GM12892 (cell line): ENCODE results near the gene TNXB.
"Not testable (repeated sequence)": the region's sequence is repeated elsewhere in the genome, so short reads cannot be mapped to it uniquely, and the experiment has no call there.

ENCODE experiments used
- POLR2A ChIP-seq: IDR thresholded peaks from 2 replicates; pipeline ENCODE4 v1.6.1; 2011; ENCODE audit warnings: low read depth, low read length, control low read depth
- POLR2AphosphoS5 ChIP-seq: IDR thresholded peaks from 2 replicates; pipeline ENCODE4 v1.6.1; 2011; ENCODE audit warnings: low read depth, low read length, control low read depth
- TAF1 ChIP-seq: IDR thresholded peaks from 2 replicates; pipeline ENCODE4 v1.6.1; 2011; ENCODE audit warnings: low read depth, mild to moderate bottlenecking, control low read depth, low read length, borderline replicate concordance

DNA sequence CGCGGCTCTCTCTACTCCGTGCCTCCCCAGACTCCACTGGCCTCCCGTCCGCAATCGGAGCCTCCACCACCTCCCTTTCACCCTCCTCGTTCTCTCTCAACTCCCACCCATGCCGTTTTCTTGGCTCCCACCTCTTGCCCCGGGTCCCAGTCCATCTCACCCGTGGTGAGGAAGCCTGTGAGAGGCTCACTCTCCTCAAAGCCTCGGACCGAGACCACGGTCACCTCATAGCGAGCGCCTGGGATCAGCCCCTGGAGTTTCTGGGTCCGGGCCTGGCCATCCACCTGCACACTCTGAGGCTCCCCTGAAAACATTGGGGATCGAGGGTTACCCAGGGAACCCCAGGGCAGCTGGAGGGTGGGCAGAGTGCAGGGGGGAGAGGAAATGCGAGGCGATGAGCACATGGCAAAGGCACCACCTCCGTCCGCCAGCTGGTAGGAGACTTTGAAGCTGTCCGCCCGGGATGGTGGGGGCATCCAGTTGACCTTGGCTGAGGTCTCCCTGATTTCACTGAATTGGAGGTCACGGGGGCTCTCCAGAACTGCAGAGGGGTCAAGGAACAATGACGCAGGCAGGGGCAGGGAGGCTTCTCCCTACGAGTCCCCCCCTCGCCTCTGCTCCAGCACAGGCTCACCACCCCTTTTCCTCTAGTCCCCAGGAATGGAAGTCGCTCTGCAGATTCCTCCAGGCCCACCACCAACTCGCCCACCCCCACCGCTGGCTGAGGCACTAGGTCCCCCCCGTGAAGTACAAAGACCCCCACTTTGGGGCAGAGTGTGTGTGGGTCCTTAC lies 65.4 kb downstream of the TNXB start:
- TF ChIP-seq POLR2AphosphoS5, POLR2A, TAF1: not testable (repeated sequence)
